ENCODE results near the gene MSI2. TPM values are rescaled to one million over a fixed set of nuclear protein-coding genes. Genes with fewer than 3 reads are reported as not detected.

The MSI2 gene
- total RNA-seq, 4 donors from 2014 or later: 15.9 to 22.9 (median 17.0) TPM

DNA sequence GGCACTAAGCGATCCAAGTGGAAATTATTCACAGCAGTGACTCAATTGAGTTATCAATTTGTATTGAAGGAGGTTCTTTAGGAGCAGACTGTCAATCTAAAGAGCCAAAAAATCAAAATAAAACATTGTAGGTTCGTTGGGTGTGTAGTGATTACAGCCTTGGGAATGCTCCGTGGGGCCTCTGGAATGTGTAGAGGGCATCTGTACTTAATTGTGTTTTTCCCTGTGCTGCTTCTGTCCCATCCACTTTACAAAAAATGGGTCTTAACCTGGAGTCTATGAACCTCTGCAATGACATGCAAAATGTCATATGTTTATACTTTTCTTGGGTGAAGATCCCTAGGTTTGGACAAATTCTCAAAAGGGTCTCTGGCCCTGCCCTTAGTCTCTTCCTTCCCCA lies 273.7 kb downstream of the MSI2 start:
- H3K4me1 ChIP-seq: peaks cover 0 to 3% (median 0%) of the 10 kb centered on the region in 3 donors
- no peak for TF ChIP-seq POLR2A (IDR thresholded peaks at IDR 0.05)
- TF ChIP-seq, protein P1, sequence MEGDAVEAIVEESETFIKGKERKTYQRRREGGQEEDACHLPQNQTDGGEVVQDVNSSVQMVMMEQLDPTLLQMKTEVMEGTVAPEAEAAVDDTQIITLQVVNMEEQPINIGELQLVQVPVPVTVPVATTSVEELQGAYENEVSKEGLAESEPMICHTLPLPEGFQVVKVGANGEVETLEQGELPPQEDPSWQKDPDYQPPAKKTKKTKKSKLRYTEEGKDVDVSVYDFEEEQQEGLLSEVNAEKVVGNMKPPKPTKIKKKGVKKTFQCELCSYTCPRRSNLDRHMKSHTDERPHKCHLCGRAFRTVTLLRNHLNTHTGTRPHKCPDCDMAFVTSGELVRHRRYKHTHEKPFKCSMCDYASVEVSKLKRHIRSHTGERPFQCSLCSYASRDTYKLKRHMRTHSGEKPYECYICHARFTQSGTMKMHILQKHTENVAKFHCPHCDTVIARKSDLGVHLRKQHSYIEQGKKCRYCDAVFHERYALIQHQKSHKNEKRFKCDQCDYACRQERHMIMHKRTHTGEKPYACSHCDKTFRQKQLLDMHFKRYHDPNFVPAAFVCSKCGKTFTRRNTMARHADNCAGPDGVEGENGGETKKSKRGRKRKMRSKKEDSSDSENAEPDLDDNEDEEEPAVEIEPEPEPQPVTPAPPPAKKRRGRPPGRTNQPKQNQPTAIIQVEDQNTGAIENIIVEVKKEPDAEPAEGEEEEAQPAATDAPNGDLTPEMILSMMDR (IDR thresholded peaks at IDR 0.05): no peak
- H3K27me3 ChIP-seq: no peaks in the 10 kb centered on the region
- intact Hi-C loops (cut with DNase I): no loop called here
- H3K36me3 ChIP-seq: peaks cover 0 to 14% (median 0%) of the 10 kb centered on the region in 3 donors
- H3K4me3 ChIP-seq: no peak overlapping the region
- no peak for DNase-seq
- WGBS, 2 donors: 74 to 86% methylated on average over 3 of the region's 3 CpGs
- H3K27ac ChIP-seq: no peak overlapping the region
- H3K9me3 ChIP-seq: no peaks in the 10 kb centered on the region

DNA sequence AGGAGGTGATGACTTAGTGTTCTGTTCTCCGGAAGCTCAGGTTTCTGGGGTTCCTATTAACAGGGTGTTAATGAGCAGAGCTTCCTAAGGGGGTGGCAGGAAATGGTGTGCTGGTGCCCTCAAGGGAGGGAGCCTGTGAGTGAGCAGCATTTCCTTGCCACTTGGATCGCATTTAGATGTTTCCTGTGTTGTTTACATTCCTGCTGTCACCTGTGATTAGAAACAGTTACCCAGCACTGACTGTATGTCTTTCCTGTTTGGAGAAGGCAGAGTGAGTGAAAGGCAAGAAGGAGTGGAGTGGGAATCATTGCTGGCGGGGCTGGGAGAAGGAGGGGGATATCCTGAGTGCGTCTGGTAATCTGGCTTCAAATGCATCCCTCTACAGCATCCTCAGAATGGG lies 274.2 kb downstream of the MSI2 start:
- intact Hi-C loops (cut with DNase I): no loop called here
- Histone ChIP-seq H3K4me3 (no peak overlapping the region), H3K27me3 (no peaks in the 10 kb centered on the region), H3K9me3 (no peaks in the 10 kb centered on the region), H3K27ac (no peak overlapping the region), H3K36me3 (peaks cover 0 to 14% (median 0%) of the 10 kb centered on the region in 3 donors), H3K4me1 (peaks cover 0 to 7% (median 3%) of the 10 kb centered on the region in 3 donors)
- no peak for TF ChIP-seq POLR2A (IDR thresholded peaks at IDR 0.05)
- TF ChIP-seq, protein P1 (IDR thresholded peaks at IDR 0.05): no peak
- no peak for DNase-seq
- WGBS, 2 donors: 71 to 86% methylated on average over 4 of the region's 4 CpGs

DNA sequence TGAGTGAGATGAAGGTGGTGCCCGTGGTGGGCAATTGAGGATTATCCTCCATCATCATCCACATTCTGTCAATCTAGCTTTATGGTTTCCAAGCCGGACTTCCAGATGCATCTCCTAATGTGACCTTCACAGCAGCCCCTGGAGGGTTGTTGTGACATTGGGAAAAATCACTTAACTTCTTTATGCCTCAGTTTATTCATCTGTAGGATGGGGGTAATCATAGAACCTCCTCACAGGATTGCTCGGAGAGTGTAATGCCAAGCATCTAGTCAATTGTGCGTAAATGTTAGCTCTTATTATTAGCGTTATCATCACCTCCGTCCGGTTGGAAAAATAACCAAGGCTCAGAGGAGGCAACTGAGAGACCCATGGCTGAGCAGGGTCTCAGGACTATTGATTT lies 274.8 kb downstream of the MSI2 start:
- H3K9me3 ChIP-seq: no peaks in the 10 kb centered on the region
- H3K27me3 ChIP-seq: no peaks in the 10 kb centered on the region
- H3K27ac ChIP-seq: no peak overlapping the region
- peaks cover 0 to 9% (median 3%) of the 10 kb centered on the region in 3 donors for H3K4me1 ChIP-seq
- no peak overlapping the region for H3K4me3 ChIP-seq
- 91 to 95% methylated on average over 7 of the region's 7 CpGs for WGBS, 2 donors
- no peak for DNase-seq
- TF ChIP-seq, protein P1 (IDR thresholded peaks at IDR 0.05): no peak
- no peak for TF ChIP-seq POLR2A (IDR thresholded peaks at IDR 0.05)
- H3K36me3 ChIP-seq: peaks cover 0 to 14% (median 0%) of the 10 kb centered on the region in 3 donors
- intact Hi-C loops (cut with DNase I): no loop called here

DNA sequence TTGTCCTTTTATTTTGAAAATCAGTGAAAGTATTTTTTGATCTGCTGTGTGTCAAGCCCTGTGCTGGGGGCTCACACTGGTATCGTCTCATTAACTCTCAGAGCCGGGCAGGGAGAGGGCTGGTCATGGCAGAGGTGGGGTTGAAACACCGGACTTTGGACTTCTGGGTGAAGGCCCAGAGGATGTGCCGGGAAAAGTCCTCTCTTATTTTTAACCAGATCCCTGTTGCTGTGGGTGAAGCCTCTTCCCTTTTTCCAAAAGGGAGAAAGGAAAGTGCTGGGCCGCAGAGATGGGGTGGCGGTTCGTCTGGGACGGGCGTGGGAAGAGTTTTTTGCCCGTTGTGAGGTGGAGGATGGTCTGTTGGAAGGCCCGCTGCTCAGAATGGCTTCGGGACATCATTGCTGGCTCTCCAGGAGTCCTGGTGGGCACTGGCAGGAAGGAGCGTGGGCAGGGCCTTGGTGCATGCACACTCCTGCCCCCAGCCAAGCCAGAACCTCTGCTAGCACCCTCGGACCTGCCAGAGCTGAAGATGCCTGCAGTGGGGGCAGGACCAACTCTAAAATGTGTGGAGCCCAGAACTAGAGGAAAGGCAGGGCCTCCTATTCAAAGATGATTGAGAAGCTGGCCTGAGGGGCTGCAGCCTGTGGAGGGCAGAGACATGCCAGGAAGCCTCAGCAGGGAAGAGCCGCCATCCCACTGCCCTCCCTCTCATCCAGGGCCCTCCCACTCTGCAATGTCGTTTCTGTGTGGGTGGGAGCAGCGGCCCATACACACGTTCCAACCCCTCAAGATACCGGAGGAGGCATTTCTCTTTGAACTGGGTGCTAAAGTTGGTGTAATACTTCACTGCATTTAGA lies 275.6 kb downstream of the MSI2 start:
- TF ChIP-seq, protein P1 (IDR thresholded peaks at IDR 0.05): no peak
- no peak for TF ChIP-seq POLR2A (IDR thresholded peaks at IDR 0.05)
- H3K9me3 ChIP-seq: no peaks in the 10 kb centered on the region
- no peak for DNase-seq
- H3K4me3 ChIP-seq: no peak overlapping the region
- intact Hi-C loops (cut with DNase I): no loop called here
- no peak overlapping the region for H3K27ac ChIP-seq
- H3K4me1 ChIP-seq: peaks cover 0 to 9% (median 3%) of the 10 kb centered on the region in 3 donors
- peaks cover 0 to 14% (median 0%) of the 10 kb centered on the region in 3 donors for H3K36me3 ChIP-seq
- no peaks in the 10 kb centered on the region for H3K27me3 ChIP-seq
- WGBS, 2 donors: 74 to 82% methylated on average over 5 to 11 of the region's 19 CpGs

DNA sequence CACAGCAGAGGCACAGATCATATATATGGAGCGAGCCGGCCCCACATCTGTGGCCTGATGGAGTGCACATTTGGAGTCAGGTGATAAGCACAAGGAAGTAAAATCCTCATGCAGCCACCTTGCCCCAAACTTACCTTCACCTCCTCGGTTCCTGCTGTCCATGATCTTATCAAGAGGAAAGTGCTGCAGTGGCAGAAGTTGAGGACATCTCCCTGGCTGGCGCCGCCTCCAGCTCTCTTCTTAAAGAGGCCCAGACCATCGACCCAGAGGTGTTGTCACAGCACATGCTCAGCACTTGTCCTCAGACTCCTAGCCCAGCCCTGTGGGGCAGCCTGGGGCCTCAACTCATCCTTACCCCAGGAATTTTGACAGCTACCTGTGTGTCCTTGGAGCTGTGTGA lies 276.2 kb downstream of the MSI2 start:
- H3K4me3 ChIP-seq: no peak overlapping the region
- TF ChIP-seq POLR2A (IDR thresholded peaks at IDR 0.05): no peak
- TF ChIP-seq, protein P1 (IDR thresholded peaks at IDR 0.05): no peak
- intact Hi-C loops (cut with DNase I): no loop called here
- H3K27ac ChIP-seq: no peak overlapping the region
- no peaks in the 10 kb centered on the region for H3K27me3 ChIP-seq
- 87 to 92% methylated on average over 6 of the region's 6 CpGs for WGBS, 2 donors
- no peaks in the 10 kb centered on the region for H3K9me3 ChIP-seq
- peaks cover 0 to 9% (median 3%) of the 10 kb centered on the region in 3 donors for H3K4me1 ChIP-seq
- DNase-seq: no peak
- peaks cover 0 to 14% (median 0%) of the 10 kb centered on the region in 3 donors for H3K36me3 ChIP-seq
